HepG2 (cell line): Measurements from ENCODE around the gene SGF29. TPM values are rescaled to one million over a fixed set of nuclear protein-coding genes. Genes with fewer than 3 reads are reported as not detected.

Experiments
- ATAC-seq: fragments of 200-7000 bp; cut with Tn5 transposase; 3 replicates; pipeline ENCODE4 v1.9.1; 2020; ENCODE audit warnings: mild to moderate bottlenecking, moderate library complexity
- BruUV-seq: library from RNA; stranded (reverse); fragments of 400-500 nt; replicated peaks from 2 replicates; lab custom pipeline; 2021; lab: Mats Ljungman, UMichigan
- CTCF ChIA-PET: fragments of 300-600 bp; formaldehyde crosslinking; extraction: SDS; loops from one replicate; lab custom pipeline; 2021; ENCODE audit warnings: low total read pairs, inconsistent platforms, low intra/inter-chr PET ratio; lab: Yijun Ruan, JAX
- POLR2A ChIA-PET: fragments of 350-600 bp; sonication (Branson Sonifier 250); formaldehyde crosslinking; loops from one replicate; lab custom pipeline; 2020; ENCODE audit warnings: antibody characterized with exemption, inconsistent platforms; lab: Yijun Ruan, JAX
- DNase-seq: peaks from one replicate; pipeline ENCODE4 v3.0.0-alpha.2; 2015; ENCODE audit warnings: low spot score
- FAIRE-seq: peaks from 3 replicates; lab custom pipeline; 2011; peaks lifted over from hg19 to GRCh38; lab: Jason Lieb, UNC
- H2AFZ ChIP-seq: one replicate; pipeline ENCODE4 v1.6.1; 2011; ENCODE audit warnings: low read length, inconsistent platforms
- H3K27ac ChIP-seq: fragments of 300-600 bp; 3 replicates; pipeline ENCODE4 v1.8.0; 2011; ENCODE audit warnings: mixed run types, mild to moderate bottlenecking, mixed read lengths, low read length, inconsistent platforms; ENCODE audit not compliant: insufficient read depth; ENCODE audit errors: extremely low read length
- H3K27me3 ChIP-seq, 2 experiments: fragments of 200-600 bp in 1 of 2; 2 replicates in 1 of 2; 3 replicates in 1 of 2; pipeline versions ENCODE4 v1.6.0 to v1.8.0; 2011; ENCODE audit warnings: low read length in 2 of 2, mild to moderate bottlenecking in 2 of 2, moderate library complexity in 2 of 2, inconsistent platforms in 1 of 2; ENCODE audit not compliant: insufficient read depth in 2 of 2, control insufficient read depth in 1 of 2
- H3K36me3 ChIP-seq, 2 experiments: fragments of 200-600 bp in 1 of 2; replicated peaks in 1 of 2; 2 replicates in 1 of 2; 3 replicates in 1 of 2; pipeline versions ENCODE4 v1.5.1 to v1.8.0; 2011; ENCODE audit warnings: low read length in 2 of 2, inconsistent platforms in 1 of 2; ENCODE audit not compliant: insufficient read depth in 2 of 2, control insufficient read depth in 1 of 2
- H3K4me1 ChIP-seq: 2 replicates; pipeline ENCODE4 v1.5.1; 2012; ENCODE audit warnings: low read length, inconsistent platforms; ENCODE audit not compliant: insufficient read depth
- H3K4me2 ChIP-seq: 2 replicates; pipeline ENCODE4 v1.6.0; 2011; ENCODE audit warnings: low read depth, low read length, inconsistent platforms
- H3K4me3 ChIP-seq, 3 experiments: fragments of 200-600 bp in 1 of 3; sonication (generic), shearing (Covaris generic) in 1 of 3; replicated peaks in 1 of 3; 2 replicates each; pipeline ENCODE4 v1.5.1; 2011 to 2016; ENCODE audit warnings: low read length in 3 of 3, inconsistent platforms in 2 of 3, low read depth in 2 of 3, mild to moderate bottlenecking in 2 of 3, control low read depth in 1 of 3, mixed read lengths in 1 of 3; ENCODE audit not compliant: insufficient read depth in 1 of 3
- H3K79me2 ChIP-seq: one replicate; pipeline ENCODE4 v1.6.1; 2011; ENCODE audit warnings: low read length, inconsistent platforms; ENCODE audit not compliant: insufficient read depth
- H3K9ac ChIP-seq: 2 replicates; pipeline ENCODE4 v1.6.0; 2011; ENCODE audit warnings: mild to moderate bottlenecking, low read depth, low read length, inconsistent platforms; ENCODE audit not compliant: insufficient read depth
- H3K9me3 ChIP-seq: 2 replicates; pipeline ENCODE4 v1.5.1; 2012; ENCODE audit warnings: mild to moderate bottlenecking, low read length
- H4K20me1 ChIP-seq: 2 replicates; pipeline ENCODE4 v1.6.0; 2011; ENCODE audit warnings: inconsistent platforms, mild to moderate bottlenecking, low read length, moderate library complexity; ENCODE audit not compliant: insufficient read depth
- EP300 ChIP-seq, 3 experiments: sonication (generic) in 1 of 3; formaldehyde crosslinking in 1 of 3; IDR thresholded peaks; 2 replicates each; pipeline versions ENCODE4 v1.5.1 to v1.6.1; 2011 to 2020; ENCODE audit warnings: low read depth in 2 of 3, low read length in 2 of 3, borderline replicate concordance in 1 of 3, improper control_type of control experiment in 1 of 3, mild to moderate bottlenecking in 1 of 3, missing genetic modification reagents in 1 of 3, moderate library complexity in 1 of 3
- GATAD2A ChIP-seq: IDR thresholded peaks from 2 replicates; pipeline ENCODE4 v1.6.1; 2016
- JDP2 ChIP-seq: sonication (generic); formaldehyde crosslinking; IDR thresholded peaks from 2 replicates; pipeline ENCODE4 v1.8.1; 2022; ENCODE audit warnings: missing genetic modification reagents, borderline replicate concordance
- KDM1A ChIP-seq: IDR thresholded peaks from 2 replicates; pipeline ENCODE4 v1.6.1; 2016; ENCODE audit warnings: missing compliant biosample characterization
- KLF12 ChIP-seq: sonication (generic); formaldehyde crosslinking; IDR thresholded peaks from 2 replicates; pipeline ENCODE4 v1.4.0; 2020; ENCODE audit warnings: missing genetic modification reagents, borderline replicate concordance
- NR2F1 ChIP-seq, 2 experiments: fragments of 450-650 bp in 1 of 2; formaldehyde crosslinking in 1 of 2; IDR thresholded peaks; 2 replicates each; pipeline versions ENCODE4 v1.5.0 to v1.6.1; 2016 to 2020; ENCODE audit warnings: mild to moderate bottlenecking in 1 of 2, missing compliant biosample characterization in 1 of 2, missing genetic modification reagents in 1 of 2, moderate library complexity in 1 of 2
- POLR2A ChIP-seq, 2 experiments: IDR thresholded peaks; 2 replicates each; pipeline ENCODE4 v1.6.1; 2011; ENCODE audit warnings: low read depth in 2 of 2, low read length in 2 of 2, mild to moderate bottlenecking in 1 of 2, moderate library complexity in 1 of 2; ENCODE audit not compliant: insufficient read depth in 1 of 2
- RARG ChIP-seq: sonication (generic); formaldehyde crosslinking; IDR thresholded peaks from 2 replicates; pipeline ENCODE4 v1.4.0; 2020; ENCODE audit warnings: low read depth, mild to moderate bottlenecking, missing genetic modification reagents
- SKI ChIP-seq: fragments of 450-650 bp; IDR thresholded peaks from one replicate; pipeline ENCODE4 v1.6.1; 2018; ENCODE audit warnings: mild to moderate bottlenecking; ENCODE audit not compliant: partially characterized antibody
- SMC3 ChIP-seq: IDR thresholded peaks from 2 replicates; pipeline ENCODE4 v1.6.1; 2011; ENCODE audit warnings: low read length, improper control_type of control experiment
- ZC3H4 ChIP-seq: sonication (generic); formaldehyde crosslinking; IDR thresholded peaks from 2 replicates; pipeline ENCODE4 v1.4.0; 2020; ENCODE audit warnings: missing genetic modification reagents, borderline replicate concordance
- ZNF225 ChIP-seq: sonication (generic); formaldehyde crosslinking; IDR thresholded peaks from 2 replicates; pipeline ENCODE4 v1.4.0; 2020; ENCODE audit warnings: mild to moderate bottlenecking, missing genetic modification reagents
- ZNF235 ChIP-seq: sonication (generic); formaldehyde crosslinking; IDR thresholded peaks from 2 replicates; pipeline ENCODE4 v1.8.1; 2023; ENCODE audit warnings: mild to moderate bottlenecking, missing genetic modification reagents, borderline replicate concordance
- ZNF431 ChIP-seq: sonication (generic); formaldehyde crosslinking; IDR thresholded peaks from 2 replicates; pipeline ENCODE4 v1.9.0; 2022; ENCODE audit warnings: missing genetic modification reagents, low read depth, mild to moderate bottlenecking, borderline replicate concordance
- WGBS: methylation state at CpG from one replicate; pipeline ENCODE4 v1.1.6; 2017; ENCODE audit warnings: low lambda C conversion rate; 5-methylcytosine and 5-hydroxymethylcytosine counted together
- in situ Hi-C: cut with HindIII; loops from 2 replicates; pipeline ENCODE4 v1.10.0; 2017; ENCODE audit warnings: low pct_unique_long_range_greater_than_20kb; ENCODE audit not compliant: extremely low pct_ligation_motif_present
- intact Hi-C: fragments of 100-400 bp; cut with micrococcal nuclease; formaldehyde crosslinking; loops from one replicate; pipeline ENCODE4 v1.10.0; 2022; ENCODE audit not compliant: unreplicated experiment
- polyA plus RNA-seq, 8 experiments: library from polyadenylated mRNA; depleted of rRNA in 3 of 8; stranded (reverse) in 7 of 8; unstranded in 1 of 8; fragments of >200 nt; fragmentation: Illumina TruSeq in 4 of 8; extraction: Trizol in 4 of 8; gene quantifications; 2 replicates each; pipeline versions ENCODE4 v1.2.1 to v1.2.3, GENCODE V29; 2011 to 2016; ENCODE audit warnings: low read depth in 4 of 8, missing spikeins in 1 of 8, mixed read lengths in 1 of 8; ENCODE audit not compliant: insufficient read depth in 1 of 8
- total RNA-seq, 5 experiments: library from RNA; depleted of rRNA; stranded (reverse); fragments of >200 nt; fragmentation: Illumina TruSeq; extraction: Trizol; gene quantifications; 2 replicates each; pipeline ENCODE4 v1.2.3, GENCODE V29; 2016; ENCODE audit warnings: low read depth in 1 of 5
- TF ChIP-seq, protein P1 (sequence below): sonication (generic); formaldehyde crosslinking; IDR thresholded peaks from 2 replicates; pipeline ENCODE4 v1.5.0; 2020; ENCODE audit warnings: missing genetic modification reagents
- TF ChIP-seq, protein P2 (sequence below): sonication (generic); formaldehyde crosslinking; IDR thresholded peaks from 2 replicates; pipeline ENCODE4 v1.5.1; 2020; ENCODE audit warnings: missing genetic modification reagents, mild to moderate bottlenecking, borderline replicate concordance

SGF29 gene
- total and polyA plus RNA-seq, 2 of the 13 experiments (the other 11 are each of a cell fraction or from before 2014, with no cell fraction given), result 5.0 to 29.4 TPM

DNA sequence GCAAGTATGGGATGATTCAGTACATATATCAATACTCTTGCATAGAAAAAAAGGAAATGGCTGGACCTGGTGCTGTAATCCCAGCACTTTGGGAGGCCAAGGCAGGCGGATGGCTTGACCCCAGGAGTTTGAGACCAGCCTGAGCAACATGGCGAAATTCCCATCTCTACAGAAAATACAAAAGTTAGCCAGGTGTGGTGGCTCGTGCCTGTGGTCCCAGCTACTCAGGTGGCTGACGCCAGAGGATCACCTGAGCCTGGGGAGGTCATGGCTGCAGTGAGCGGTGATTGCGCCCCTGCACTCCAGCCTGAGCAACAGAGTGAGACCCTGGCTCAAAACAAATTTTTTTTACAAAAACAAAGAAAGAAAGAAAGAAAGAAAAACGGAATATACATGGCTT is 7.1 kb upstream of the SGF29 start:
- POLR2A ChIA-PET, result no interaction called here

More for the DNA sequence above, 7.1 kb upstream of the SGF29 start:
- no peak overlapping the region for H3K4me2 ChIP-seq
- H3K9me3 ChIP-seq, result no peaks in the 10 kb centered on the region
- no peaks in the 10 kb centered on the region for H4K20me1 ChIP-seq
- H3K4me3 ChIP-seq, result no peak overlapping the region
- H3K36me3 ChIP-seq, result no peaks in the 10 kb centered on the region
- H3K27ac ChIP-seq, result no peak overlapping the region
- CTCF ChIA-PET, result no interaction called here
- TF ChIP-seq KDM1A (CRISPR knock-in tag), result no peak
- no peak for TF ChIP-seq KLF12 (CRISPR knock-in tag)
- TF ChIP-seq, protein P1, sequence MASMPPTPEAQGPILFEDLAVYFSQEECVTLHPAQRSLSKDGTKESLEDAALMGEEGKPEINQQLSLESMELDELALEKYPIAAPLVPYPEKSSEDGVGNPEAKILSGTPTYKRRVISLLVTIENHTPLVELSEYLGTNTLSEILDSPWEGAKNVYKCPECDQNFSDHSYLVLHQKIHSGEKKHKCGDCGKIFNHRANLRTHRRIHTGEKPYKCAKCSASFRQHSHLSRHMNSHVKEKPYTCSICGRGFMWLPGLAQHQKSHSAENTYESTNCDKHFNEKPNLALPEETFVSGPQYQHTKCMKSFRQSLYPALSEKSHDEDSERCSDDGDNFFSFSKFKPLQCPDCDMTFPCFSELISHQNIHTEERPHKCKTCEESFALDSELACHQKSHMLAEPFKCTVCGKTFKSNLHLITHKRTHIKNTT, result no peak
- TF ChIP-seq SMC3, result no peak
- TF ChIP-seq ZNF225 (CRISPR knock-in tag), result no peak
- no peak for TF ChIP-seq ZNF431 (CRISPR knock-in tag)
- TF ChIP-seq JDP2 (CRISPR knock-in tag), result no peak
- no peak for TF ChIP-seq ZNF235 (CRISPR knock-in tag)
- no peak for TF ChIP-seq POLR2A (IDR thresholded peaks at IDR 0.05; ENCODE audit: insufficient read depth in 1 of 2, low read depth in 2 of 2, low read length in 2 of 2)
- no peak for TF ChIP-seq GATAD2A (CRISPR knock-in tag)
- TF ChIP-seq, protein P2, sequence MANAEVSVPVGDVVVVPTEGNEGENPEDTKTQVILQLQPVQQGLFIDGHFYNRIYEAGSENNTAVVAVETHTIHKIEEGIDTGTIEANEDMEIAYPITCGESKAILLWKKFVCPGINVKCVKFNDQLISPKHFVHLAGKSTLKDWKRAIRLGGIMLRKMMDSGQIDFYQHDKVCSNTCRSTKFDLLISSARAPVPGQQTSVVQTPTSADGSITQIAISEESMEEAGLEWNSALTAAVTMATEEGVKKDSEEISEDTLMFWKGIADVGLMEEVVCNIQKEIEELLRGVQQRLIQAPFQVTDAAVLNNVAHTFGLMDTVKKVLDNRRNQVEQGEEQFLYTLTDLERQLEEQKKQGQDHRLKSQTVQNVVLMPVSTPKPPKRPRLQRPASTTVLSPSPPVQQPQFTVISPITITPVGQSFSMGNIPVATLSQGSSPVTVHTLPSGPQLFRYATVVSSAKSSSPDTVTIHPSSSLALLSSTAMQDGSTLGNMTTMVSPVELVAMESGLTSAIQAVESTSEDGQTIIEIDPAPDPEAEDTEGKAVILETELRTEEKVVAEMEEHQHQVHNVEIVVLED (CRISPR knock-in tag), result no peak
- TF ChIP-seq NR2F1 (CRISPR knock-in tag; IDR thresholded peaks at IDR 0.05), result no peak
- TF ChIP-seq EP300 (IDR thresholded peaks at IDR 0.05; ENCODE audit: low read depth in 2 of 2, low read length in 2 of 2), result no peak
- TF ChIP-seq EP300 (CRISPR knock-in tag; IDR thresholded peaks at IDR 0.05; ENCODE audit: borderline replicate concordance), result no peak
- TF ChIP-seq ZC3H4 (CRISPR knock-in tag), result no peak
- TF ChIP-seq SKI, result no peak
- TF ChIP-seq RARG, result no peak
- peaks cover 0 to 14% of the 10 kb centered on the region in 2 experiments; a peak in 1 of 5 replicates for H3K27me3 ChIP-seq
- no TSS peak for BruUV-seq
- in situ Hi-C loops (no loop called here), intact Hi-C loops (loop anchor here (10.0 kb wide), 1 partner anchor 68 kb away; the partner anchor contains the start of gene SULT1A1)
- WGBS, result 53% methylated on average over 7 of the region's 7 CpGs
- H3K4me1 ChIP-seq, result peaks cover 42% of the 10 kb centered on the region
- DNase-seq, result no peak
- no peak overlapping the region for H3K9ac ChIP-seq
- no peak for ATAC-seq
- FAIRE-seq, result no peak
- no peaks in the 10 kb centered on the region for H3K79me2 ChIP-seq
- no peak overlapping the region for H2AFZ ChIP-seq
